SK-N-MC (cell line): ENCODE data around the gene COPB2.

ENCODE experiments used
- EZH2 ChIP-seq: fragments of 200-600 bp; sonication (generic); IDR thresholded peaks from one replicate; pipeline ENCODE4 v1.6.1; 2017; ENCODE audit warnings: antibody characterized with exemption
- POLR2AphosphoS5 ChIP-seq: IDR thresholded peaks from 2 replicates; pipeline ENCODE4 v1.6.1; 2012; ENCODE audit warnings: mild to moderate bottlenecking, low read depth, low read length, borderline replicate concordance

DNA sequence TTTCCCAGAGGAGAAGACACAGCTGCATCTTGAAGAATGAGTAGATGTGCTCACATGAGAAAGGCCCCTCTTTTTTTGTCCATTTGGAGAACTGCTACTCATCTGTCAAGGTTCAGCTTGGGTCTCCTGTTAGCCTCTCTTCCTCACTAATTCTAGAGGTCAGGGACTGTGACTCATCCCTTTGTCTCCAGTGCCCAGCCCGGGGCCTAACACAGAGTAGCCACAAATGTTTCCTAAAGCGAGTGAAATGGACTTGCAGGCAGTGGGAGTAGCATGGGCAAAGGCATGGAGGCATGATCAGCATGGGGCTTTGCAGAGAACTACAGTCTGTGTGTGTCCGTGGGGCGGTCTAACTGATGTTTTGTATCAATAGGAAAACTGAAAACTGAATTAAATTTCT is 79.6 kb downstream of the COPB2 start:
- TF ChIP-seq EZH2 (no peak), POLR2AphosphoS5 (no peak)
